Kidney epithelial cell (primary cell): ENCODE results near the gene LMBRD2. TPM values are rescaled to one million over a fixed set of nuclear protein-coding genes. Genes with fewer than 3 reads are reported as not detected.
"Not testable (repeated sequence)": the region's sequence is repeated elsewhere in the genome, so short reads cannot be mapped to it uniquely, and the experiment has no call there.

Experiments
- DNase-seq: peaks from one replicate; pipeline ENCODE4 v3.0.0-alpha.2; 2010; ENCODE audit warnings: low read depth
- H3K27me3 ChIP-seq: 2 replicates; pipeline ENCODE4 v1.6.0; 2011; ENCODE audit warnings: low read length; ENCODE audit not compliant: control insufficient read depth, insufficient read depth
- H3K36me3 ChIP-seq: 2 replicates; pipeline ENCODE4 v1.5.1; 2011; ENCODE audit warnings: low read length; ENCODE audit not compliant: control insufficient read depth, insufficient read depth
- H3K4me3 ChIP-seq: 2 replicates; pipeline ENCODE4 v1.5.1; 2011; ENCODE audit warnings: low read depth, mild to moderate bottlenecking, control low read depth, low read length
- total RNA-seq: library from RNA; depleted of rRNA; stranded (reverse); fragments of >200 nt; gene quantifications from 2 replicates; pipeline ENCODE4 v1.2.3, GENCODE V29; 2015
- TF ChIP-seq, protein P1 (sequence below): IDR thresholded peaks from 2 replicates; pipeline ENCODE4 v1.5.1; 2011; ENCODE audit warnings: mild to moderate bottlenecking, moderate library complexity, low read length, control low read depth, inconsistent platforms; ENCODE audit not compliant: insufficient read depth, poor library complexity, severe bottlenecking

Gene LMBRD2
- total RNA-seq, 1 donor from 2014 or later = 6.7 TPM

DNA sequence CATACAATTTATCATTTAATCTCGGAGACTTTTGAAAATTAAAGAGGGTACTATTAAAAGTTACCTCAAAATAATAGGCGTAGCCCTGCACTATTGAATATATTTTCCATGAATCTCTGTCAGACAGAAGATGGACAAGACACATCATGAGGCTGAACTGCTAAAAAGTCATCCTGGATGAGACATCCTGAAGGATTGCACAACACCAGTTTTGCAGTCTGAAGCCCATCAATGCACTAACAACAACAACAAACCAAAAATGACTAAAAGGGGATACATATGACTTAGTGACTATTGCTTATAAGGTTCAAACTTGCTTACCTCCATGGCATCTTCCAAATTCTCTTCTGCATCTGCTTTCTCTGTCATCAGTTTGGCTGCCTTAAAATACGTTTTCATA lies 15.7 kb downstream of the LMBRD2 start:
- H3K4me3 ChIP-seq = no peak overlapping the region
- TF ChIP-seq, protein P1, sequence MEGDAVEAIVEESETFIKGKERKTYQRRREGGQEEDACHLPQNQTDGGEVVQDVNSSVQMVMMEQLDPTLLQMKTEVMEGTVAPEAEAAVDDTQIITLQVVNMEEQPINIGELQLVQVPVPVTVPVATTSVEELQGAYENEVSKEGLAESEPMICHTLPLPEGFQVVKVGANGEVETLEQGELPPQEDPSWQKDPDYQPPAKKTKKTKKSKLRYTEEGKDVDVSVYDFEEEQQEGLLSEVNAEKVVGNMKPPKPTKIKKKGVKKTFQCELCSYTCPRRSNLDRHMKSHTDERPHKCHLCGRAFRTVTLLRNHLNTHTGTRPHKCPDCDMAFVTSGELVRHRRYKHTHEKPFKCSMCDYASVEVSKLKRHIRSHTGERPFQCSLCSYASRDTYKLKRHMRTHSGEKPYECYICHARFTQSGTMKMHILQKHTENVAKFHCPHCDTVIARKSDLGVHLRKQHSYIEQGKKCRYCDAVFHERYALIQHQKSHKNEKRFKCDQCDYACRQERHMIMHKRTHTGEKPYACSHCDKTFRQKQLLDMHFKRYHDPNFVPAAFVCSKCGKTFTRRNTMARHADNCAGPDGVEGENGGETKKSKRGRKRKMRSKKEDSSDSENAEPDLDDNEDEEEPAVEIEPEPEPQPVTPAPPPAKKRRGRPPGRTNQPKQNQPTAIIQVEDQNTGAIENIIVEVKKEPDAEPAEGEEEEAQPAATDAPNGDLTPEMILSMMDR = no peak
- DNase-seq = no peak
- H3K36me3 ChIP-seq = no peaks in the 10 kb centered on the region
- H3K27me3 ChIP-seq = no peaks in the 10 kb centered on the region

DNA sequence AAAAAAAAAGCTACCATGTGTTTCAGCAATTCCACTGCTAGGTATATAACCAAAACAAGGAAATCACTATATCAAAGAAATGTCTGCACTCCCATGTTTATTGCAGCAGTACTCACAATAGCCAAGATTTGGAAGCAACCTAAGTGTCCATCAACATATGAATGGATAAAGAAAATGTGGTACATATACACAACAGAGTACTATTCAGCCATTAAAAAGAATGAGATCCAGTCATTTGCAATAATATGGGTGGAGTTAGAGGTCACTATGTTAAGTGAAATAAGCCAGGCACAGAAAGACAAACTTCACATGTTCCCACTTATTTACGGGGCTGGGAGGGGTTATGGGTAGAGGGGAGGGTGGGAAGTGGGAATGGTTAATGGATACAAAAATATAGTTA lies 18.7 kb downstream of the LMBRD2 start:
- not testable (repeated sequence) for H3K4me3 ChIP-seq, DNase-seq, H3K36me3 ChIP-seq, H3K27me3 ChIP-seq

DNA sequence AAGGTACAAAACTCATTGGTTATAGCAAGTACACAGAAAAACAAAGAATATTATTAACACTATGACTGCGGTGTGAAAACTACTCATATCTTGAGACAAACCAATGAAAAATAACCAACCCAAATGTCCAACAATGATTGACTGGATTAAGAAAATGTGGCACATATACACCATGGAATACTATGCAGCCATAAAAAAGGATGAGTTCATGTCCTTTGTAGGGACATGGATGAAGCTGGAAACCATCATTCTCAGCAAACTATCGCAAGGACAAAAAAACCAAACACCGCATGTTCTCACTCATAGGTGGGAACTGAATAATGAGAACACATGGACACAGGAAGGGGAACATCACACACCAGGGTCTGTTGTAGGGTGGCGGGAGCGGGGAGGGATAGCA lies 22.0 kb downstream of the LMBRD2 start:
- not testable (repeated sequence) for DNase-seq, H3K4me3 ChIP-seq, H3K27me3 ChIP-seq, H3K36me3 ChIP-seq

DNA sequence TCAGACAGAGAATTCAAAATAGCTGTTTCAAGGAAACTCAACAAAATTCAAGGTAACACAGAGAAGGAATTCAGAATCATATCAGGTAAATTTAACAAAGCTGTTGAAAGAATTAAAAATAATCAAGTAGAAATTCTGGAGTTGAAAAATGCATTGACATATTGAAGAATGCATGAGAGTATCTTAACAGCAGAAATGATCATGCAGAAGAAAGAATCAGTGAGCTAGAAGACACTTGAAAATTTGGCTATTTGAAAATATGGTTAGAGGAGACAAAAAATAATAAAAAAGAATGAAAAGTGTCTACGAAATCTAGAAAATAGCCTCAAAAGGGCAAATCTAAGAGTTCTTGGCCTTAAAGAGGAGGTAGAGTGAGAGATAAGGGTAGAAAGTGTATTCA lies 22.9 kb downstream of the LMBRD2 start:
- Histone ChIP-seq H3K36me3 (no peaks in the 10 kb centered on the region), H3K27me3 (no peaks in the 10 kb centered on the region), H3K4me3 (no peak overlapping the region)
- DNase-seq = no peak
- TF ChIP-seq, protein P1 = no peak

DNA sequence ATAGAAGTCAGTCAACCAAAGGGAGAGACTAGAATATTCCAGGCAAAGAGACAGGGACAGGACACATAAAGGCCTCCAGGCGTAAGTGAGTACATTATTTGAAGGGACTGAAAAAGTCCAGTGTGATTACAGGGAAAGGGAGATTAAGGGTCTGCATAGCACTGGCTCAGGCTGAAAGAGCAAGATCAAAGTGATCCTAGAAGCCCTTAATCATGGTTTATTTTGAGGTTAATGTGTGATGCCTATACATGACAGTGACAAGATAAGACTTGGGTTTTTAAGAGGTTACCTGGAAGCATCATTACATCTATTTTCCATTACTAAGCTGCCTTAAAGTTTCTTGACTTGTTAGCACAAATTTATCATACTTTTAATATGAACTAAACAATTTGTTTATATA lies 25.8 kb downstream of the LMBRD2 start:
- Histone ChIP-seq H3K4me3 (no peak overlapping the region), H3K36me3 (no peaks in the 10 kb centered on the region), H3K27me3 (no peaks in the 10 kb centered on the region)
- TF ChIP-seq, protein P1 = no peak
- DNase-seq = no peak

DNA sequence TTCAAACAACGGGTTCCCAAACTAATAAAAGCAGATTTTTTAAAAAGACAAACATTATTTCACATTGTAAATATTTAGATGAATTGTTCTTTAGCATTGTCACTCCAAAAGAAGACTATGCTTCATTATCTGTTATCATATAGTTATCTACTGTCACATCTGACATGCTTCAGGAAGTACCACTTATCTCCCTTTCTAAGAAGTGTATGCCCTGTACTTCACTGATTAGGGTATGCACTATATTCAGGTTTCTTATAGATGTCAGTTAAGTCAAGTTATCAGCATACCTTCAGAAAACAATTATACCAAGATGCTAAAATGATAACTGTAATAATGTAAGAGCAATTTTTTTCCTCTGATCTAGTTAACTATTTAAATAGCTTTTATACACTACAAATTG lies 40.4 kb downstream of the LMBRD2 start:
- TF ChIP-seq, protein P1 = no peak
- no peak overlapping the region for H3K4me3 ChIP-seq
- H3K27me3 ChIP-seq = no peaks in the 10 kb centered on the region
- DNase-seq = no peak
- H3K36me3 ChIP-seq = peaks cover 1% of the 10 kb centered on the region

DNA sequence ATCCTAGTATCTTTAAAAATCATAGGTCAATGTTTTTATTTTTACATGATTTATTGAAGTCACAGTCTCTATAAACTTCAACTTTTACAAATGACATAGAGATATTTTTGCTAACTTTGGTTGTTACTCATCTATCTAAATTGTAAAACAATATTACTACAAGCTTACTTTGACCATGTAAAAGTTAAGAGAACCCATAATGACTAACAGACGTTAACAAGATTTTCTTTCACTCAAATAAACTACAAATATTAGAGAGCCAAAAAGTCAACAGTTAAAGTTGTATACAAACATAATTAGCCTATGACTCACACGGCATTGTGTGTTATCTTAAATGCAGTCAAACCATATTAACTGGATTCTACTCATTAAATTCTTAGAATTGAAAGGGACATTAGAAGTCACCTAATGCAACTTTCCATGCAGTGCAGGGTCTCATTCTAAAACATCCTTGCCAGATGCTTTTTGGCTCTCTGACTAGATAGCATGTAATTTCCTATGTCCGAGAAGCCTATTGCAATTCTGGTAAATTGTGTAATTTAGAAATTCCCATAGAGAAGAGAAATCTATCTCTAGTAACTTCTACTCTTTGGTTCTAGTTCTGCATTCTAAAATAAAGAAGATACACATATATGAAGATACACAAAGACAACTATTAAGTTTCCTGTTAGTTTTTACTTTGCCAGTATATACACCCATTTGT lies 42.8 kb downstream of the LMBRD2 start:
- H3K36me3 ChIP-seq = peaks cover 1% of the 10 kb centered on the region
- no peak for DNase-seq
- no peak overlapping the region for H3K4me3 ChIP-seq
- no peaks in the 10 kb centered on the region for H3K27me3 ChIP-seq
- TF ChIP-seq, protein P1 = no peak
